Embryonic facial prominence (tissue), 1 donor: ENCODE data around the gene NUDT4B.
"Not testable (repeated sequence)": the region's sequence is repeated elsewhere in the genome, so short reads cannot be mapped to it uniquely, and the experiment has no call there.

ENCODE experiments used
- DNase-seq: peaks from one replicate; pipeline ENCODE4 v3.0.0-alpha.2; 2016; ENCODE audit errors: extremely low spot score

Gene NUDT4B

DNA sequence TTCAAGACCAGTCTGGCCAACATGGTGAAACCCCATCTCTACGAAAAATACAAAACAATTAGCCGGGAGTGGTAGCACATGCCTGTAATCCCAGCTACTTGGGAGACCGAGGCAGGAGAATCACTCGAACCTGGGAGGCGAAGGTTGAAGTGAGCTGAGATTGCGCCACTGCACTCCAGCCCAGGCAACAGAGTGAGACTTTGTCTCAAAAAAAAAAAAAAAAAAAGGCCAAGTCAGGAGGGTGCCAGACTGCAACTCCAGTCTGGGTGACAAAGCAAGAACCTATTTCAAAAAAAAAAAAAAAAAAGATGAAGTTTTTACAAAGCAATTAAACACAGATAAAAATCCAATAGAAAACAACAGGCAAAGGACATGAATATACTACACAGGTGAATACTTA, 9.9 kb upstream of the NUDT4B start:
- DNase-seq = not testable (repeated sequence)

DNA sequence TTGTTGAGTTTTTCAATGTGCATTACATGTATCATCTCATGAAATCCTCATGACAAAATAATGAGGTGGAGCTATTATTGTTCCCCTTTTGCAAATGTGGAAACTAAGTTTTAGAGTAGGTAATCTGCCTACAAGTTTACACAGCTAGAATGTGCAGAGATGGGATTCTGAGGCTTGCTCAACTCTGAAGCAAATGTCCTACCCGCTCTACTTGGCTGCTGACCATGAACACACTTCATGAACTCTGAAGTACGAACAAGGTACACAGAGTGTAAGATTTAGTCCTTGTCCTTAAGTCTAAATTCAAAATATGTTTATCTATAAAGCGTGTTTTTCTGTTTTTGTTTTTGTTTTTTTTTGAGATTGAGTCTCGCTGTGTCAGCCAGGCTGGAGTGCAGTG, 5.4 kb upstream of the NUDT4B start:
- DNase-seq = not testable (repeated sequence)

DNA sequence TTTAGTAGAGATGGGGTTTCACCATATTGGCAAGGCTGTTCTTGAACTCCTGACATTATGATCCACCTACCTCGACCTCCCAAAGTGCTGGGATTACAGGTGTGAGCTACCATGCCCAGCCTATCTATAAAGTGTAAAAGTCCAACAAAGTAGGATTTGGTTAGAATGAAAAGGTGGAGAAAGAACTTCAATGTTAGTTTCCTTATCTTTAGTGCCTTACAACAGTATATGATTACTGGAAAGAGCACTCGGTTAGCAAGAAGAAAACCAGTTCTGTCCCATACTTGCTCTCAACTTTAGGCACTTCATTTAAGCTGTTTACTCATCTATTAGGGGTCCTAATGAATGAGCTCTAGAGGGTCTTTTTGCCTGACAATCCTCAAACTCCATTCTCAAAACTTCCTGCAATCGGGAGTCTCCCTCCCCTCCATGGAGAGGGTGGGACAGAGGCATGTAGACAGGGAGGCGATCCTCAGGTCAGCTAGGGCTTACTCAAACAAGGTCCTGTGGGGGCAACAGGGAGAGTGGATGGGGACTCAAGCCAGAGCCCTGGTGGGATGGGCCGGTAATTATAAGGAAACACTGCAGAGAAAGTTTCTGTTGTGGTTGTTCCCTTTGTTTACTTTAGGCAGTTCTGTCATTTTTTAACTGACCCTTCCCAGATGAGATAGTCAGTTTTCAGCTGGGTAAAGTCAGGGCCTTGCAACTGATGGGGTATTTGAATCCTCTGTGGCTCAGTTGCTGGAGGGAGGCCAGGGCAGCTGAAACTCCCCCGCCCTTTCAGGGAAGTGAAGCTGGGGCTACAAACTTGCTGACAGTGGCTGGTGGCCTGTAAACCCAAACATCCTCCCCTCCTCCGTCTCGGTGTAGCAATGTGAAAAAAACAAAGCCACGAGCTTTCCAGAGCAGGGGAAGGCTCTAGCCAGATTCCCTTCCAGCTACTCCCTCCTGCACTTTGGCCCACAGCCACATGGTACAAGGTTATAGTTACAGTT, 4.6 kb upstream of the NUDT4B start:
- not testable (repeated sequence) for DNase-seq

DNA sequence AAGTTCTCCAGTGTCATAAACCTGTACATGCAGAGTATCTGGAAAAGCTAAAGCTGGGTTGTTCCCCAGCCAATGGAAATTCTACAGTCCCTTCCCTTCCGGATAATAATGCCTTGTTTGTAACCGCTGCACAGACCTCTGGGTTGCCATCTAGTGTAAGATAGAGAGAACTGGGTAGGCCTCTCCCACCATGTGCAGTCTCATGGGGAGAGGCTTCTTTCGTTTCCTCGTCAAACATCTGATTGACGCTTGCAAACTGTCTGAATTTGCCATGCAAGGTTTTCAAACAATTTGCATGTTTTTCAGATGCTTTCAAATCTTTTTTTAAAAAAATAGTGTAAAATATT, 734 bp downstream of the NUDT4B start:
- not testable (repeated sequence) for DNase-seq

DNA sequence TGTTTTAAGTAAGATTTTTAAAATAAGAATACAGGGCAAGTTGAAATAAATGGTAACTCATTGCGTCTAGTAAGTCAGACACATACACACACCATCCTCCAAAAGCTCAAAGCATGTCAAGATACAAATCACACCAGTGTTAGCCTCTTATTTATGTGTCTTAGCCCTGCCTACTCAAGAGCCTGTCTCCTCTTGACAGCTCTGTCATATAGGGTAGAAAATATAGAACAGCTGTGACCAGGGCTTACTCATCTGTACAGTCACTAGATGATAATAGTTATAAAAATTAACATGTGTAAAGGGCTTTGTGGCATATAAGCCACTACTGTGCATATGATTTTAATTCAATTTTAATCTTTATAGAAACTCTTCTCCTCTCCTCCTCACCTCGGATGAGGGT, 7.7 kb downstream of the NUDT4B start:
- not testable (repeated sequence) for DNase-seq

DNA sequence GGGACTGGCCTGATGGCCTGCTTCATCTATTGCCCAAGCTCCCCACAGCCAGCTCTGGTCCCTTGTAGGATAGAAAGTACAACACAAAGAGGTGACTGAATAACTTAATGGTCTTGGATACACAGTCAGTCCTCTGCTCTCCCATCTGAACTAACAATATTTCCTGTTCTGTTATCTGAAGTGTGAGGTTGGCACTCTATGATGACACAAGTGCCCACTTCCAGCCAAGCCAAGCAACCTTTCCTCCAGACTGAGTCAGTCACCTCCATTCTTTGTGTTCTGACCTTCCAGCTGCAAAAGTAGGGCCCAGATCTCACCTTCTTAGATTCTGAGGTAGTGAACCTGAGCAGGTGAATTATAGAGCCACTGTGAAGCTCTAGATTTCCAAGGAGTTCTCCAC, 8.9 kb downstream of the NUDT4B start:
- DNase-seq = not testable (repeated sequence)

DNA sequence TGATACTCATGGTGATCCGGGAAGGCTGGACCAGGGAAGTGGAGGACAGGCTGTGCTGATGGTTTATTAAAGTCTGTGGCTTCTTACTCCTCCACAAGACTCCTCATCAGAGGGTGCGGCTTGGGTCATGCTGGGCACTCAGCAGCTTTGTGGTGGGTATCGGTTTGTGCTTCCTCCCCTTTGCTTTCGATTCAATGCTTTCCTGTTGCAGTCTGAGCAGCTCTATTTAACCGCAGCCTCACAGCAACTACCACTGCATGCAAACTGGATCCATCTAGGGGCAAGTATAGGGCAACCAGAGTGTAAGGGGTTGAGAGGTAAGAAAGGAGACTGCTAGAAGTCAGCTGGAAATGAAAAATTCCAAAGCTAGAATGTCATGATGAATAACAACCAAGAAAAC, 9.8 kb downstream of the NUDT4B start:
- not testable (repeated sequence) for DNase-seq

DNA sequence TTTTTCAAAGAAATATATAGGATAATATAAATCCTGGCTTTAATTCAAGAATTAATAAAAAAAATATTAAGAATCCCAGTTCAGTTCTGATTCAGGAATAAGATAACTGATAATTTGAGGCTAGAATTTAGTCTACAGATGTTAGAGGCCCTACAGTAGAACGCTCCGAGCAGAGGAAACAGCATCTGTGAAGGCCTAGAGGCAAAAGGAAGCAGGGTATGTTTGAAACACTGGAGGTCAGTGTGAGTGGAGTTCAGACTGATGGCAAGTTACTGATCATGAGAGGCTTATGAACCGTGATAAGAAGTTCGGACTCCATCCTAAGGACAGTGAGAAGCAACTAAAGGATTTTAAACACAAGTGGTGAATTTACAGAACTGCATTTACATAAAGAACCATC, 10.4 kb downstream of the NUDT4B start:
- DNase-seq = not testable (repeated sequence)

DNA sequence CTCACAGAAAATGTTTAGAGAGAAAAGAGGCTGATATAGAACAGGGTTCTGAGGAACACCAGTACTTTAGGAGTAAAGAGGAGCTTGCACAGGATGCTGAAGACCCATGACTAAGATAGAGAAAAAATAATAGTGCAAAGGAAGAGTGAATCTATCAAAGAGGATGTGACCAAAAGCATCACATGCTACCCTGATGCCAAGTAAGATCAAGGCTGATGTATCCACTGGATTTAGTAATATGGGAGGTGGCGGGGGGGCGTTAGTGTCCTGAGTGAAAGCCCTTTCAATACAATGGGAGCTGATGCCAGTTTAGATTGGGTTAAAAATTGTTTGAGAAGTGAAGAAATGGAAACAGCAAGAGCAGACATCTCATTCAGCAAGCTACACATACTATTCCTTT, 11.2 kb downstream of the NUDT4B start:
- not testable (repeated sequence) for DNase-seq

DNA sequence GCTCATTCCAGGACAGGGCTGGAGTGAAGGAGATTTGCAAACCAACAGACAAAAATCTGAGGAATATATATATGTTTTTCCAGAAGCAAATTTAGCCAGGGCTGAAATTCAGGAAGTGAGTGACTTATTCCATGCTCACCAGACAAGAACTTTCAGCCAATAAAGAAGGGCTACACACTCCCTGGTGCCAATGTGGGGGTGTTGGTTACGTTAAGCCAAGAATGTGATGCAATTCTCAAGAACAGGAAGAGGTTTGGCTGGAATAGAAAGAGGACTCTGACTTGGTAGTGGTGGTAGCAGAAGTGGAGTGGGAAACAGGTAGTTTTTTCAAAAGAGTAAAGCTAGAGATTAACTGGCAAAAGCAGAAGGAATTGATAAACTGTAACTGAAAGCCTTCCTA, 11.6 kb downstream of the NUDT4B start:
- not testable (repeated sequence) for DNase-seq

DNA sequence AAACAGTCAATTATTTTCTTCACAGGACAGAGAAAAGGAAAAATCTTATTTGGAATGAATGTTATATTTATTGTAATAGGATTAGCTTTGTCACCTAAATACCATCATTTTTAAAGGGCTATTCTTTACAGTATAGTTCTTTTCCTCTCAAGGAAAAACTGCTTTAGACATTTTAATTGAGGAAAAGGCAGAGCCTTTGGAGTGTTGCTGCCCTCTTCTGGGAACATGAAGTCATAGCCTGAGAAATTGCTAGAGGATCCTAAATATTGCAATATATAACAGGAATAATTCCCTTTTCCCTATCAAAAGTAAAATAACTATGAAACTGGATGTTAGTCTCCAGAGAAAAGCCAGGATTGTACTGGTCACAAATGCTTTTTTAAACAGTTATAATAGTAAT, 12.8 kb downstream of the NUDT4B start:
- not testable (repeated sequence) for DNase-seq

DNA sequence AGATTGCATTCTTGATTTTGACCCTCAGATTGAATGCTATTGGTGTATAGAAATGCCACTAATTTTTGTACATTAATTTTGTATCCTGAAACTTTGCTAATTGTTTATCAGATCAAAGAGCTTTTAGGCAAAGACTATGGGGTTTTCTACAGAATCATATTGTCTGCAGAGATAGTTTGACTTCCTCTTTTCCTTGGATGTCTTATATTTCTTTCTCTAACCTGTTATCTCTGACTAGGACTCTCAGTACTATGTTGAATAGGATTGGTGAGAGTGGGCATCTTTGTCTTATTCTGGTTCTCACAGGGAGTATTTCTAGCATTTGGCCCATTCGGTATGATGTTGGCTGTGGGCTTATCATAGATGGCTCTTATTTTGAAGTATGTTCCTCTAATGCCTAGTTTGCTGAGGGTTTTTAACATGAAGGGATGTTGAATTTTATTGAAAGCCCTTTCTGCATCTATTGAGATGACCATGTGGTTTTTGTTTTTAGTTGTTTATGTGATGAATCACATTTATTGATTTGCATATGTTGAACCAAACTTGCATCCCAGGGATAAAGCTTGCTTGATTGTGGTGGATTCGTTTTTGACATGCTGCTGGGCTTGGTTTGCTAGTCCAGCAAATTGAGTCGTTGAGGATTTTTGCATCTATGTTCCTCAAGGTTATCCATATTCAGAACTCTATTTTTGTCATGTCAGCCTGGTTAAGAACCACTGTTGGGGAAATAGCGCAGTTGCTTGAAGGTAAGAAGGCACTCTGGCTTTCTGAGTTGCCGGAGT, 16.9 kb downstream of the NUDT4B start:
- not testable (repeated sequence) for DNase-seq

DNA sequence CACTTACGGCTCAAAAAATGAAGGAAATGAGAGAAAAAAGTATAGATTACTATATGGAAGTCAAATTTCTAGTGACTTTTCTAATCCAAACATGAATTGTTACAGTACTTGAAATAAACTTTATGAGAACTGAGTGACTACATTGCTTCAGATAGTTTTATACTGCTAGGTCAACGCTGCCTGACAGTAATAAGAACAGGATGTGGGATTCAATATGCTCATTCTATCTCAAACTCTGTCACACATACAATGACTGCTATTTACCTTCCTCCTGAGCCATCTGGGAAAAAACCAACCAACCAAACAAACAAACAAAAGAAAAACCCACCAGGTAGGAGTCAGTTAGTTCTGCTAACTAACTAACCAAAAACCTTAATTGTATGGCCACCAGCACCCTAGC, 20.0 kb downstream of the NUDT4B start:
- DNase-seq = not testable (repeated sequence)

DNA sequence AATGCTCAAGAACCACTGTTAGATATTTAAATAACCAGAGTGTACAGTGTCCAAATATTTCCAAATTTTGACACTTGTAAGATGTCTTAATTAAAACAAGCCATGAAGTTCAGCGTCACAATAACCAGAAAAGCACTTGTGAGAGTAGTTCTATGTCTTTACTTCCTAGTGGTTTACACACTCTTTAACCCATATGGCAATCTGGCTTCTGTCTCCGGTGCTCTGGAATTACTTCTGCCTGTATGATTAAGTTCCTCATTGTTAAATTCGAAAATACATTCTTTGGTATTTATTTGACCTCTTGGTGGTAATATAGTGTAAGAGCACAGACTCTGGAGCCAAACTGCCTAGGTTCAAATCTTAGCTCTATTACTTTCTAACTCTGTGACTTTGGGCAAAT, 20.9 kb downstream of the NUDT4B start:
- DNase-seq = not testable (repeated sequence)

DNA sequence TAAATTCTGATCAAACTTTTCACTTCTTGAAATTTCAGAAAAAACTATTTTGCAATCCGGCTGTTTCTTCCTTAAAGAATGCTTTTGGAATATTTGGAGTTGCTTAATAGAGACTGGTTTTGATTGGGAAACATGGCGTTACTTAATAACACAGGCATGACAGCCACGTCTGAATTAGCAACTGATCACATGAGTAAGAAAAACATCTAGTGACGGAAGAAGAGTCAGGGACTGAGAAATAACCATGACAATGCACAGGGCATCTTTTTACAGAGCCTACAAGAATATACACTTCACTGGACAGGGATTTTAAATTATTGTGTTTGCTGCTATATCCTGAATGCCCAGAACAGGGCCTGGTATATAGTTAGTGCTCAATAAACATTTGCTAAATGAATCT, 25.1 kb downstream of the NUDT4B start:
- DNase-seq = not testable (repeated sequence)

DNA sequence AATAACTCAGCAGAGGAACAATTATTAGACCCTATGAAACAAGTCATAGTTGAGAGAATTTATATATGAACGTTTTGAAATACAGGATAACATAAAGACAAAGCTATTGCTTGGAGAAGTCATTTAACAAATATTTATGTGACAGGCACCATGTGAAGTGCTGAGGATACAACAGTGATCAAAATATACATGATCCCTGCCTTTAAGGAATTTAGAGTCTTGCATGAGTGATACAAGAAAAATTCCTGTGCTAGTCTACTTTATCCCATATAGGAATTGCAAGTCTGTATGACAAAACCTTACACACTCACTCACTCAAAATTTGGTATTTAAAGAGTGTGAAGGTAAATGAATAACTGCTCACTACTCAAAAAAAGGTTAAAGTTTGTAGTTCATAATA, 25.5 kb downstream of the NUDT4B start:
- not testable (repeated sequence) for DNase-seq

DNA sequence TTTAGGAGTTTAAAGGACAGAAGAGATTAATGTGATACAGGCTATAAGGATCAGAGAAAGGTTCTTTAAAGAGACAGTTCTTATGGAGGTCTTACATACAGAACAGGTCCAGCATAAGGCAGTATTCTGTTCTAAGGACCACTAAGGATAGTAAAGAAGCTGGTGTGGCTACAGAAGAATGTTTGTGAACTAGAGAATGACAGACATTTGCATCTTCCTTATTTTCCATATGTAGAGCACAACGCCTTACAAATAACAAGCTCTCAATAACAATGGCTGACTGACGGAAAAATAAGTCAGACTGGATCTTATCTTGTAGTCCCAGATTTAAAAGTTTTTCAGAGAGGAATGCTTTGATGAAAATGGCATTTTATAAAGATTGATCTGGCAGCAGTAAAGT, 26.7 kb downstream of the NUDT4B start:
- DNase-seq = not testable (repeated sequence)

DNA sequence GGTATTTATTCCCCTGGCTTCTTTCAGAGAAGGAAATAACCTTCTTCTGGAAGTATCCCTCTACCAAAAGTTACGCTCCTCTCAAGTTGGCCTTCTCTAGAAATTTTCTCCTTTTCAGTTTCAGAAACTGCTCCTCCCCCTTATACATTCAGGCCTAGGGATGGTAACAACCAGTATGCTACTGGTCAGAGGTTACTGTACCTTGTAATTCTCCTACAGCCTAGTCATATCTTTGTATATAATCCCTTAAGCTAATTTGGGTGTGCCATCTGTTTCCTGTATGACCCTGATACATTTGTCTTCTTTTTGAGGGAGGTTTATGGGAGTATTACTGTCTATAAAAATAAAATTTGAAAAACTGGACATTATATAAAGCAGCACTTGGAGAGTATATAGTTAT, 29.1 kb downstream of the NUDT4B start:
- not testable (repeated sequence) for DNase-seq

DNA sequence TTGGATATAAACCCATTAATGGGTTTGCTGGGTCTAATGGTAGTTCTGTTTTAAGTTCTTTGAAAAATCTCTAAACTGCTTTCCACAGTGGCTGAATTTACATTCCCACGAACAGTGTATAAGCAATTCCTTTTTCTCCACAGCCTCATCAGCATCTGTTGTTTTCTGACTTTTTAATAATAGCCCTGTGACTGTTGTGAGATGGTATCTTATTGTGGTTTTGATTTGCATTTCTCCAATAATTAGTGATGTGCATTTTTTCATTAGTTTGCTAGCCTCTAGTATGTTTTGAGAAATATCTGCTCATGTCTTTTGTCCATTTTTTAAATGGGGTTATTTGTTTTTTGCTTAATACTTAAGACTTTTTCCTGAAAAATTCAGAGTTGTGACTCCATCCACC, 31.8 kb downstream of the NUDT4B start:
- DNase-seq = not testable (repeated sequence)

DNA sequence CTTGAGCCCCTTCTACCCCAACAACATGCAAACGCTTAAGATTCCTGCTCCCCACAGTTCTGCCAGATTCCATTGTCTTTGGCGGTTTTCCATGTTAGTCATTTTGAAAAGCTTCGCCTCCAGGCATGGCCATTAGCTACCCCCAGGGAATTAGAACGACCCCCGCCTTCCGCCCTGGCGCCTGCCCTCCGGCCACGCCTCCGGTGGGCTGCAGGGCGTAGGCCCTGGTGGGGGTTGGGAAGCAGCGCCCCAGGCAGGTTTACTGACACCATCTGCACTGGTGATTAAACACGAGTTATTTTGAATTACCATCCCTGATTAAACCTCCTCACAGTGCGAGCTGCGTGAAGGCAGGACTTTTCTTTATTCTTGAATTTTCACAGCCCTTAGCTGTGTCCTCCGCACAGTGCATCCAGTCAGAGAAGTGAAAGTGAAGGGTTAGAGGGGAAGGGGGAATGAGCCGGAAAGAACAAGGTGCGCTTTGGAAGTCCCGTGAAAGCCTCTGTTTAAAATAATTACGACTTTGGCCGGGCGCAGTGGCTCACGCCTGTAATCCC, 43.0 kb downstream of the NUDT4B start:
- not testable (repeated sequence) for DNase-seq

DNA sequence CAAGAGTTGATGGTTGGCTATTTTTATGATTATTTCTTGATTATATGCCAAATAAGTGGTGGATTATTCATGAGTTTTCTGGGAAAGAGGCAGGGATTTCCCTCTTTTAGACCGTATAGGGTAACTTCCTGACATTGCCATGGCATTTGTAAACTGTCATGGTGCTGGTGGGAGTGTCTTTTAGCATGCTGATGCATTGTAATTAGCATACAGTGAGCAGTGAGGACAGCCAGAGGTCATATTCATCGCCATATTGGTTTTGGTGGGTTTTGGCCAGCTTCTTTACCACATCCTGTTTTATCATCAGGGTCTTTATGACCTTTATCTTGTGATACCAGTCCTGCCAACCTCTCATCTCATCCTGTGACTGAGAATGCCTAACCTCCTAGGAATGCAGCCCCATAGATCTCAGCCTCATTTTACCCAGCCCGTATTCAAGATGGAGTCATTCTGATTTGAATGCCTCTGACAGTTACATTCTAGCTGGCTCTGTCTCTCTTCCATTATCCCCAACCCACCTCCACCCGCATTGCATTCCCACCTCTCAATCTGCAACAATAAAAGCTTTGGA, 45.3 kb downstream of the NUDT4B start:
- DNase-seq = not testable (repeated sequence)
